ENCODE data around the gene WDR27. TPM values are rescaled to one million over a fixed set of nuclear protein-coding genes. Genes with fewer than 3 reads are reported as not detected.

Gene WDR27
- total RNA-seq, 2 experiments from 2014 or later = 48.8 to 49.6 TPM

DNA sequence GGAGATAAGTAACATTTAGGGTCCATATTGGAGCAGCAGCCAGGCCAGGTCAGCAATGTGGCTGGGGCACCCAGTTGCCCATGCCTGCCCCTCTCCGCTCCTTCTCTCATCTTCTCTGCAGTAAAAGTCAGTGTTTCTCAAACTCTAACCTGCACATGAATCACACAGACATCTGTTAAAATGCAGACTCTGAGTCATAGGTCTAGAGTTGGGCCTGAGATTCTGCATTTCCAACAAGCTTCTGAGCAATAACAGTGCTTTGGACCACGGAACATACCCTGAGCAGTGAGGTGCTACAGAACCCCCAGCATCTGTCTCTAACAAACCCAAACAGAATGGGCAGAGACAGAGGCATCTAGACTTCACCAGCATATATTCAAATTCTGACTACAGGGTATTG lies 12.3 kb upstream of the WDR27 start:
- ChIA-PET POLR2A (interaction anchor here (2.1 to 3.0 kb wide), 2 partner anchors 10 to 12 kb away, joined by 8 to 20 read pairs; partner anchors contain the start of genes C6orf120, PHF10 and WDR27), CTCF (no interaction called here)

GRCh38 chr6:169710009-169710408 lies 8.2 kb upstream of the WDR27 start:
- CTCF ChIA-PET = interaction anchor here (0.9 to 3.6 kb wide), 4 partner anchors 9 to 844 kb away, joined by 3 to 34 read pairs (median 6); partner anchors contain the start of genes C6orf120, TBP and WDR27
- no peak for TF ChIP-seq CTCF (IDR thresholded peaks at IDR 0.05)
- intact Hi-C loops (cut with micrococcal nuclease) = no loop called here
- POLR2A ChIA-PET = interaction anchor here (0.9 to 4.6 kb wide), 3 partner anchors 8 to 15 kb away, joined by 3 to 28 read pairs (median 5); partner anchors contain the start of genes C6orf120, PHF10 and WDR27
- H3K9me3 Mint-ChIP-seq = no peaks in the 10 kb centered on the region
- H3K27ac Mint-ChIP-seq = peak overlapping the region; percentile 51
- peaks cover 46% of the 10 kb centered on the region for H3K36me3 Mint-ChIP-seq (ENCODE audit: low read depth)
- ATAC-seq (no peak), DNase-seq (no peak)
- H3K27me3 Mint-ChIP-seq = no peaks in the 10 kb centered on the region
- peaks cover 37% of the 10 kb centered on the region for H3K4me1 Mint-ChIP-seq (ENCODE audit: low read depth)
- no peak overlapping the region for H3K4me3 Mint-ChIP-seq

More for the DNA sequence above, 12.3 kb upstream of the WDR27 start:
- ATAC-seq (no peak), DNase-seq (no peak)
- Mint-ChIP-seq H3K4me3 (no peak overlapping the region), H3K27me3 (no peaks in the 10 kb centered on the region), H3K27ac (no peak overlapping the region), H3K36me3 (ENCODE audit: low read depth) (peaks cover 55% of the 10 kb centered on the region), H3K9me3 (no peaks in the 10 kb centered on the region), H3K4me1 (ENCODE audit: low read depth) (peaks cover 18% of the 10 kb centered on the region)
- TF ChIP-seq CTCF (IDR thresholded peaks at IDR 0.05) = no peak
- intact Hi-C loops (cut with micrococcal nuclease) = no loop called here

GRCh38 chr6:169709293-169709692 lies 7.5 kb upstream of the WDR27 start:
- peaks cover 43% of the 10 kb centered on the region for H3K36me3 Mint-ChIP-seq (ENCODE audit: low read depth)
- ATAC-seq = peak; percentile 39
- POLR2A ChIA-PET = interaction anchor here (0.9 to 4.6 kb wide), 3 partner anchors 7 to 16 kb away, joined by 3 to 28 read pairs (median 5); partner anchors contain the start of genes C6orf120, PHF10 and WDR27

DNA sequence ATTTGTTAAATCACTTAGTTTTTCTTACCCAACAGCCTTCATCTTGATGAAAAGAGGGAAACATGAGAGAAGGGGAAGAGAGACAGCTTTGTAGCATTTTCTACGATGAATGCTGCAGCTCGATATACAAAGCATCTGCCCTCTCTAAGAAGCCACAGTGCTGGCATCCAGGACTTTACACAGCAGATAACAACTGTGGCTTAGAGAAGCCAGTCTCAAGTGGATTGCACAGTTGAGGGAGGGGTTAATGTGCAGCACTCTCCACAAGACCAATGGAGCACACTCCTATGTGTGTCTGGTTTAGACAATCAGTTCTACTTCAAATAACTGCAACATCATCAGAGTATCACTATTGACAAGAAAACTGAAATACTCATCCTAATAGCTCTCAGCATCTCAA lies 5.9 kb upstream of the WDR27 start:
- intact Hi-C loops (cut with micrococcal nuclease) = no loop called here
- no peak for DNase-seq
- ChIA-PET CTCF (interaction anchor here (3.6 kb wide), 1 partner anchor 12 kb away, joined by 34 read pairs; no protein-coding TSS in a partner anchor), POLR2A (interaction anchor here (0.6 to 4.6 kb wide), 5 partner anchors 9 to 18 kb away, joined by 3 to 28 read pairs (median 4); partner anchors contain the start of gene PHF10)
- Mint-ChIP-seq H3K4me3 (no peak overlapping the region), H3K9me3 (no peaks in the 10 kb centered on the region), H3K27ac (peak overlapping the region; percentile 70), H3K36me3 (ENCODE audit: low read depth) (peaks cover 49% of the 10 kb centered on the region), H3K4me1 (ENCODE audit: low read depth) (peaks cover 48% of the 10 kb centered on the region), H3K27me3 (no peaks in the 10 kb centered on the region)
- TF ChIP-seq CTCF (IDR thresholded peaks at IDR 0.05) = no peak
- ATAC-seq = peak; percentile 38

More at GRCh38 chr6:169709293-169709692, 7.5 kb upstream of the WDR27 start:
- intact Hi-C loops (cut with micrococcal nuclease) = no loop called here
- no peaks in the 10 kb centered on the region for H3K27me3 Mint-ChIP-seq
- no peak for TF ChIP-seq CTCF (IDR thresholded peaks at IDR 0.05)
- no peaks in the 10 kb centered on the region for H3K9me3 Mint-ChIP-seq
- CTCF ChIA-PET = interaction anchor here (0.7 to 3.6 kb wide), 5 partner anchors 8 to 80 kb away, joined by 3 to 34 read pairs (median 3); partner anchors contain the start of genes C6orf120, DYNLT2, ERMARD and WDR27
- H3K4me3 Mint-ChIP-seq = no peak overlapping the region
- H3K4me1 Mint-ChIP-seq (ENCODE audit: low read depth) = peaks cover 40% of the 10 kb centered on the region
- peak overlapping the region; percentile 51 for H3K27ac Mint-ChIP-seq
- DNase-seq = no peak

DNA sequence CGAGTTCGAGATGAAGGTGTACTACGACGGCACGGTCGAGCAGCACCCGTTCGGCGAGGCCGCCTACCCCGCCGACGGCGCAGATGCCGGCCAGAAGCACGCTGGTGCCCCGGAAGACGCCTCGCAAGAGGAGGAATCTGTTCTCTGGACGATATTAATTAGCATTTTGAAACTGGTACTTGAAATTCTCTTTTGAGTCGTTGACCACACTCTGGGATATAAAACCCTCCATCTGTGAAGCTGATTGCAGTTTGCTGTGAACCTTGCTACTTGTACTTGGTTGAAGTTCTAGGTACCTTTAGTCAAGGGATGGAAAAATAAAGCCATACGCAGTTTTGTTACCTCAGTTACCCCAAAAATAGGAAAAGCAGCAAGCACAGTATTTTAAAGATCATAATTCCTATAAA lies 1.0 kb upstream of the WDR27 start:
- POLR2A ChIA-PET = interaction anchor here (0.9 to 6.3 kb wide), 9 partner anchors 7 to 49 kb away, joined by 3 to 95 read pairs (median 6); partner anchors contain the start of genes DYNLT2, ERMARD and PHF10
- TF ChIP-seq CTCF (IDR thresholded peaks at IDR 0.05) = no peak
- peak overlapping the region; percentile 93 for H3K4me3 Mint-ChIP-seq
- peaks cover 48% of the 10 kb centered on the region for H3K4me1 Mint-ChIP-seq (ENCODE audit: low read depth)
- H3K9me3 Mint-ChIP-seq = no peaks in the 10 kb centered on the region
- peak; percentile 10 for ATAC-seq
- peaks cover 41% of the 10 kb centered on the region for H3K36me3 Mint-ChIP-seq (ENCODE audit: low read depth)
- intact Hi-C loops (cut with micrococcal nuclease) = loop anchor here (2.0 kb wide), 2 partner anchors 20 to 48 kb away; partner anchors contain the start of genes DYNLT2 and ERMARD
- H3K27me3 Mint-ChIP-seq = no peaks in the 10 kb centered on the region
- CTCF ChIA-PET = interaction anchor here (4.0 to 4.1 kb wide), 2 partner anchors 17 to 20 kb away, joined by 14 to 17 read pairs; no protein-coding TSS in a partner anchor
- no peak for DNase-seq
- H3K27ac Mint-ChIP-seq = peak overlapping the region; percentile 93
